ENCODE results near the gene XRCC6. TPM values are rescaled to one million over a fixed set of nuclear protein-coding genes. Genes with fewer than 3 reads are reported as not detected.

XRCC6 gene
- total and polyA plus RNA-seq, 2 of the 13 experiments (the other 11 are each of a cell fraction or from before 2014, with no cell fraction given) = 124 to 625 TPM

DNA sequence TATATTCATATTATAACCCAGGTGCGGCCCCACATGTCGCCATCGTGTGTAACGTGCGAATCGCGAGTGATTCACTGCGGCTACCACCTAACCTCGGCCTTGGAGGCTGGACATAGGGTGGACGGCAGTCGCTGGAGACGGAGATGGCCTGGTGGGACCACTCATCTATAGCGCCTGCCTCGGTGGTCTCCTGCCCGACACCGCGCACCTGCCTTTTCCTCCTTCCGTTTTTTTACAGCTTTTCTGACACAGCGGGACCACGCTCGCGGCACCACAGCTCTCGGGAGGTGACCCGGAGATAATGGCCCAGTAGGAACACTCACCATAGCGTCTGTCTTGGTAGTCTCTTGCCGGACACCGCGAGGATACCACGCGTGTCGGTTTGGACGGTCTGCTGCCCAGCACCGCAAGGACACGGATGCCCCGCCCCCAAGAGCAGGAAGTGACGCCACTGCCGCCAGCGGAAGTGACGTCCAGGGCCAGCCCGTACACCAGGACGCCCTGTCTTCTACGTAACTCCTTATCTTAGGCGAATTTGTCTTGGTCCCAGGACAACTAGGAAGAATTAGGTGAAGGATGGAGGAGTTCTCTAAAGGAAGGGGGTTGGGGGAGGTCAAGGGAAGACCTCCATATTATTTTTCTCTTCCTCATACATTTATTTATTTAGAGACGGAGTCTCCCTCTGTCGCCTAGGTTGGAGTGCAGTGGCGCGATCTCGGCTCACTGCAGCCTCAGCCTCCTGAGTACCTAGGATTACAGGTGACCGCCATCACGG lies 61.1 kb downstream of the XRCC6 start (continued):
- TF ChIP-seq, protein P1, sequence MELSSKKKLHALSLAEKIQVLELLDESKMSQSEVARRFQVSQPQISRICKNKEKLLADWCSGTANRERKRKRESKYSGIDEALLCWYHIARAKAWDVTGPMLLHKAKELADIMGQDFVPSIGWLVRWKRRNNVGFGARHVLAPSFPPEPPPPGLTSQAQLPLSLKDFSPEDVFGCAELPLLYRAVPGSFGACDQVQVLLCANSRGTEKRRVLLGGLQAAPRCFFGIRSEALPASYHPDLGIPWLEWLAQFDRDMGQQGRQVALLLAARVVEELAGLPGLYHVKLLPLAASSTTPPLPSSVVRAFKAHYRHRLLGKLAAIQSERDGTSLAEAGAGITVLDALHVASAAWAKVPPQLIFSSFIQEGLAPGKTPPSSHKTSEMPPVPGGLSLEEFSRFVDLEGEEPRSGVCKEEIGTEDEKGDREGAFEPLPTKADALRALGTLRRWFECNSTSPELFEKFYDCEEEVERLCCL (CRISPR knock-in tag; IDR thresholded peaks at IDR 0.05; ENCODE audit: borderline replicate concordance) = no peak
- TF ChIP-seq TSC22D2 (CRISPR knock-in tag; IDR thresholded peaks at IDR 0.05; ENCODE audit: borderline replicate concordance) (peak; percentile 63; the same call in 1 of the 2 replicates), NFKBIZ (CRISPR knock-in tag; IDR thresholded peaks at IDR 0.05) (no peak), RNF2 (conservative IDR thresholded peaks at IDR 0.05; ENCODE audit: low read depth) (no peak), PCBP2 (optimal IDR thresholded peaks at IDR 0.05; ENCODE audit: low read depth, low read length, poor library complexity, severe bottlenecking) (no peak), ARNT (IDR thresholded peaks at IDR 0.05) (no peak), NCOR1 (IDR thresholded peaks at IDR 0.05; ENCODE audit: borderline replicate concordance, low read length) (0 out of 2 replicates have a peak, but pooled peaks have one; percentile 25), FOXA3 (CRISPR knock-in tag; IDR thresholded peaks at IDR 0.05) (no peak), HHEX (CRISPR knock-in tag; IDR thresholded peaks at IDR 0.05) (no peak), CBX5 (CRISPR knock-in tag; IDR thresholded peaks at IDR 0.05; ENCODE audit: borderline replicate concordance) (no peak)
- TF ChIP-seq, protein P2, sequence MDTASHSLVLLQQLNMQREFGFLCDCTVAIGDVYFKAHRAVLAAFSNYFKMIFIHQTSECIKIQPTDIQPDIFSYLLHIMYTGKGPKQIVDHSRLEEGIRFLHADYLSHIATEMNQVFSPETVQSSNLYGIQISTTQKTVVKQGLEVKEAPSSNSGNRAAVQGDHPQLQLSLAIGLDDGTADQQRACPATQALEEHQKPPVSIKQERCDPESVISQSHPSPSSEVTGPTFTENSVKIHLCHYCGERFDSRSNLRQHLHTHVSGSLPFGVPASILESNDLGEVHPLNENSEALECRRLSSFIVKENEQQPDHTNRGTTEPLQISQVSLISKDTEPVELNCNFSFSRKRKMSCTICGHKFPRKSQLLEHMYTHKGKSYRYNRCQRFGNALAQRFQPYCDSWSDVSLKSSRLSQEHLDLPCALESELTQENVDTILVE (CRISPR knock-in tag; IDR thresholded peaks at IDR 0.05) = no peak
- TF ChIP-seq, protein P3, sequence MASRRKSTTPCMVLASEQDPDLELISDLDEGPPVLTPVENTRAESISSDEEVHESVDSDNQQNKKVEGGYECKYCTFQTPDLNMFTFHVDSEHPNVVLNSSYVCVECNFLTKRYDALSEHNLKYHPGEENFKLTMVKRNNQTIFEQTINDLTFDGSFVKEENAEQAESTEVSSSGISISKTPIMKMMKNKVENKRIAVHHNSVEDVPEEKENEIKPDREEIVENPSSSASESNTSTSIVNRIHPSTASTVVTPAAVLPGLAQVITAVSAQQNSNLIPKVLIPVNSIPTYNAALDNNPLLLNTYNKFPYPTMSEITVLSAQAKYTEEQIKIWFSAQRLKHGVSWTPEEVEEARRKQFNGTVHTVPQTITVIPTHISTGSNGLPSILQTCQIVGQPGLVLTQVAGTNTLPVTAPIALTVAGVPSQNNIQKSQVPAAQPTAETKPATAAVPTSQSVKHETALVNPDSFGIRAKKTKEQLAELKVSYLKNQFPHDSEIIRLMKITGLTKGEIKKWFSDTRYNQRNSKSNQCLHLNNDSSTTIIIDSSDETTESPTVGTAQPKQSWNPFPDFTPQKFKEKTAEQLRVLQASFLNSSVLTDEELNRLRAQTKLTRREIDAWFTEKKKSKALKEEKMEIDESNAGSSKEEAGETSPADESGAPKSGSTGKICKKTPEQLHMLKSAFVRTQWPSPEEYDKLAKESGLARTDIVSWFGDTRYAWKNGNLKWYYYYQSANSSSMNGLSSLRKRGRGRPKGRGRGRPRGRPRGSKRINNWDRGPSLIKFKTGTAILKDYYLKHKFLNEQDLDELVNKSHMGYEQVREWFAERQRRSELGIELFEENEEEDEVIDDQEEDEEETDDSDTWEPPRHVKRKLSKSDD (CRISPR knock-in tag; IDR thresholded peaks at IDR 0.05; ENCODE audit: low read depth) = peak; percentile 98
- TF ChIP-seq, protein P4, sequence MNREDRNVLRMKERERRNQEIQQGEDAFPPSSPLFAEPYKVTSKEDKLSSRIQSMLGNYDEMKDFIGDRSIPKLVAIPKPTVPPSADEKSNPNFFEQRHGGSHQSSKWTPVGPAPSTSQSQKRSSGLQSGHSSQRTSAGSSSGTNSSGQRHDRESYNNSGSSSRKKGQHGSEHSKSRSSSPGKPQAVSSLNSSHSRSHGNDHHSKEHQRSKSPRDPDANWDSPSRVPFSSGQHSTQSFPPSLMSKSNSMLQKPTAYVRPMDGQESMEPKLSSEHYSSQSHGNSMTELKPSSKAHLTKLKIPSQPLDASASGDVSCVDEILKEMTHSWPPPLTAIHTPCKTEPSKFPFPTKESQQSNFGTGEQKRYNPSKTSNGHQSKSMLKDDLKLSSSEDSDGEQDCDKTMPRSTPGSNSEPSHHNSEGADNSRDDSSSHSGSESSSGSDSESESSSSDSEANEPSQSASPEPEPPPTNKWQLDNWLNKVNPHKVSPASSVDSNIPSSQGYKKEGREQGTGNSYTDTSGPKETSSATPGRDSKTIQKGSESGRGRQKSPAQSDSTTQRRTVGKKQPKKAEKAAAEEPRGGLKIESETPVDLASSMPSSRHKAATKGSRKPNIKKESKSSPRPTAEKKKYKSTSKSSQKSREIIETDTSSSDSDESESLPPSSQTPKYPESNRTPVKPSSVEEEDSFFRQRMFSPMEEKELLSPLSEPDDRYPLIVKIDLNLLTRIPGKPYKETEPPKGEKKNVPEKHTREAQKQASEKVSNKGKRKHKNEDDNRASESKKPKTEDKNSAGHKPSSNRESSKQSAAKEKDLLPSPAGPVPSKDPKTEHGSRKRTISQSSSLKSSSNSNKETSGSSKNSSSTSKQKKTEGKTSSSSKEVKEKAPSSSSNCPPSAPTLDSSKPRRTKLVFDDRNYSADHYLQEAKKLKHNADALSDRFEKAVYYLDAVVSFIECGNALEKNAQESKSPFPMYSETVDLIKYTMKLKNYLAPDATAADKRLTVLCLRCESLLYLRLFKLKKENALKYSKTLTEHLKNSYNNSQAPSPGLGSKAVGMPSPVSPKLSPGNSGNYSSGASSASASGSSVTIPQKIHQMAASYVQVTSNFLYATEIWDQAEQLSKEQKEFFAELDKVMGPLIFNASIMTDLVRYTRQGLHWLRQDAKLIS (CRISPR knock-in tag; IDR thresholded peaks at IDR 0.05) = no peak
- TF ChIP-seq, protein P5, sequence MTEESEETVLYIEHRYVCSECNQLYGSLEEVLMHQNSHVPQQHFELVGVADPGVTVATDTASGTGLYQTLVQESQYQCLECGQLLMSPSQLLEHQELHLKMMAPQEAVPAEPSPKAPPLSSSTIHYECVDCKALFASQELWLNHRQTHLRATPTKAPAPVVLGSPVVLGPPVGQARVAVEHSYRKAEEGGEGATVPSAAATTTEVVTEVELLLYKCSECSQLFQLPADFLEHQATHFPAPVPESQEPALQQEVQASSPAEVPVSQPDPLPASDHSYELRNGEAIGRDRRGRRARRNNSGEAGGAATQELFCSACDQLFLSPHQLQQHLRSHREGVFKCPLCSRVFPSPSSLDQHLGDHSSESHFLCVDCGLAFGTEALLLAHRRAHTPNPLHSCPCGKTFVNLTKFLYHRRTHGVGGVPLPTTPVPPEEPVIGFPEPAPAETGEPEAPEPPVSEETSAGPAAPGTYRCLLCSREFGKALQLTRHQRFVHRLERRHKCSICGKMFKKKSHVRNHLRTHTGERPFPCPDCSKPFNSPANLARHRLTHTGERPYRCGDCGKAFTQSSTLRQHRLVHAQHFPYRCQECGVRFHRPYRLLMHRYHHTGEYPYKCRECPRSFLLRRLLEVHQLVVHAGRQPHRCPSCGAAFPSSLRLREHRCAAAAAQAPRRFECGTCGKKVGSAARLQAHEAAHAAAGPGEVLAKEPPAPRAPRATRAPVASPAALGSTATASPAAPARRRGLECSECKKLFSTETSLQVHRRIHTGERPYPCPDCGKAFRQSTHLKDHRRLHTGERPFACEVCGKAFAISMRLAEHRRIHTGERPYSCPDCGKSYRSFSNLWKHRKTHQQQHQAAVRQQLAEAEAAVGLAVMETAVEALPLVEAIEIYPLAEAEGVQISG (CRISPR knock-in tag; IDR thresholded peaks at IDR 0.05) = peak; percentile 88
- TF ChIP-seq, protein P6, sequence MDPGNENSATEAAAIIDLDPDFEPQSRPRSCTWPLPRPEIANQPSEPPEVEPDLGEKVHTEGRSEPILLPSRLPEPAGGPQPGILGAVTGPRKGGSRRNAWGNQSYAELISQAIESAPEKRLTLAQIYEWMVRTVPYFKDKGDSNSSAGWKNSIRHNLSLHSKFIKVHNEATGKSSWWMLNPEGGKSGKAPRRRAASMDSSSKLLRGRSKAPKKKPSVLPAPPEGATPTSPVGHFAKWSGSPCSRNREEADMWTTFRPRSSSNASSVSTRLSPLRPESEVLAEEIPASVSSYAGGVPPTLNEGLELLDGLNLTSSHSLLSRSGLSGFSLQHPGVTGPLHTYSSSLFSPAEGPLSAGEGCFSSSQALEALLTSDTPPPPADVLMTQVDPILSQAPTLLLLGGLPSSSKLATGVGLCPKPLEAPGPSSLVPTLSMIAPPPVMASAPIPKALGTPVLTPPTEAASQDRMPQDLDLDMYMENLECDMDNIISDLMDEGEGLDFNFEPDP (CRISPR knock-in tag; conservative IDR thresholded peaks at IDR 0.05) = no peak
